Measurements from ENCODE around the gene ZEB1.

ZEB1 gene

GRCh38 chr10:31288962-31289361 lies 30.1 kb upstream of the ZEB1 start:
- Histone ChIP-seq H3K9me3 (ENCODE audit: control insufficient read depth, insufficient read depth, low read length) (no peaks in the 10 kb centered on the region), H3F3A (ENCODE audit: control insufficient read depth, insufficient read depth) (no peaks in the 10 kb centered on the region), H3K27ac (ENCODE audit: low read depth, low read length) (no peak overlapping the region), H4K20me1 (ENCODE audit: control insufficient read depth, insufficient read depth, low read depth, low read length) (no peaks in the 10 kb centered on the region), H3K9me2 (replicated peaks; ENCODE audit: control insufficient read depth, low read length) (no peaks in the 10 kb centered on the region), H3K36me3 (ENCODE audit: control insufficient read depth, low read length) (no peaks in the 10 kb centered on the region), H3K27me3 (ENCODE audit: control insufficient read depth, low read length) (no peaks in the 10 kb centered on the region), H3K4me1 (ENCODE audit: control insufficient read depth, low read length) (no peaks in the 10 kb centered on the region), H3K4me2 (ENCODE audit: low read length) (no peak overlapping the region), H3K79me2 (ENCODE audit: control insufficient read depth, low read length) (no peaks in the 10 kb centered on the region), H3K4me3 (ENCODE audit: low read length) (no peak overlapping the region)
- TF ChIP-seq CTCF (IDR thresholded peaks at IDR 0.05; ENCODE audit: low read depth, low read length, poor library complexity, severe bottlenecking) = no peak
- no peak for TF ChIP-seq EZH2phosphoT487 (IDR thresholded peaks at IDR 0.05; ENCODE audit: borderline replicate concordance, low read length)

GRCh38 chr10:31290386-31290785 lies 28.6 kb upstream of the ZEB1 start:
- H3K9me3 ChIP-seq (ENCODE audit: control insufficient read depth, insufficient read depth, low read length) = no peaks in the 10 kb centered on the region
- H3K27me3 ChIP-seq (ENCODE audit: control insufficient read depth, low read length) = no peaks in the 10 kb centered on the region
- H3K27ac ChIP-seq (ENCODE audit: low read depth, low read length) = no peak overlapping the region
- no peaks in the 10 kb centered on the region for H4K20me1 ChIP-seq (ENCODE audit: control insufficient read depth, insufficient read depth, low read depth, low read length)
- no peaks in the 10 kb centered on the region for H3F3A ChIP-seq (ENCODE audit: control insufficient read depth, insufficient read depth)
- H3K36me3 ChIP-seq (ENCODE audit: control insufficient read depth, low read length) = no peaks in the 10 kb centered on the region
- TF ChIP-seq CTCF (IDR thresholded peaks at IDR 0.05; ENCODE audit: low read depth, low read length, poor library complexity, severe bottlenecking) = no peak
- no peak for TF ChIP-seq EZH2phosphoT487 (IDR thresholded peaks at IDR 0.05; ENCODE audit: borderline replicate concordance, low read length)
- H3K9me2 ChIP-seq (replicated peaks; ENCODE audit: control insufficient read depth, low read length) = no peaks in the 10 kb centered on the region
- no peak overlapping the region for H3K4me3 ChIP-seq (ENCODE audit: low read length)
- no peaks in the 10 kb centered on the region for H3K79me2 ChIP-seq (ENCODE audit: control insufficient read depth, low read length)
- no peaks in the 10 kb centered on the region for H3K4me1 ChIP-seq (ENCODE audit: control insufficient read depth, low read length)
- no peak overlapping the region for H3K4me2 ChIP-seq (ENCODE audit: low read length)

GRCh38 chr10:31291123-31291522 lies 27.9 kb upstream of the ZEB1 start:
- no peaks in the 10 kb centered on the region for H3K9me2 ChIP-seq (replicated peaks; ENCODE audit: control insufficient read depth, low read length)
- H3K4me3 ChIP-seq (ENCODE audit: low read length) = no peak overlapping the region
- no peak overlapping the region for H3K27ac ChIP-seq (ENCODE audit: low read depth, low read length)
- no peaks in the 10 kb centered on the region for H3K27me3 ChIP-seq (ENCODE audit: control insufficient read depth, low read length)
- H3F3A ChIP-seq (ENCODE audit: control insufficient read depth, insufficient read depth) = no peaks in the 10 kb centered on the region
- no peaks in the 10 kb centered on the region for H3K9me3 ChIP-seq (ENCODE audit: control insufficient read depth, insufficient read depth, low read length)
- no peaks in the 10 kb centered on the region for H4K20me1 ChIP-seq (ENCODE audit: control insufficient read depth, insufficient read depth, low read depth, low read length)
- H3K36me3 ChIP-seq (ENCODE audit: control insufficient read depth, low read length) = no peaks in the 10 kb centered on the region
- no peaks in the 10 kb centered on the region for H3K79me2 ChIP-seq (ENCODE audit: control insufficient read depth, low read length)
- no peaks in the 10 kb centered on the region for H3K4me1 ChIP-seq (ENCODE audit: control insufficient read depth, low read length)
- no peak overlapping the region for H3K4me2 ChIP-seq (ENCODE audit: low read length)
- TF ChIP-seq EZH2phosphoT487 (IDR thresholded peaks at IDR 0.05; ENCODE audit: borderline replicate concordance, low read length) = no peak
- TF ChIP-seq CTCF (IDR thresholded peaks at IDR 0.05; ENCODE audit: low read depth, low read length, poor library complexity, severe bottlenecking) = no peak

GRCh38 chr10:31294558-31294957 lies 24.5 kb upstream of the ZEB1 start:
- no peak overlapping the region for H3K4me3 ChIP-seq (ENCODE audit: low read length)
- no peaks in the 10 kb centered on the region for H3K79me2 ChIP-seq (ENCODE audit: control insufficient read depth, low read length)
- H4K20me1 ChIP-seq (ENCODE audit: control insufficient read depth, insufficient read depth, low read depth, low read length) = no peaks in the 10 kb centered on the region
- H3K27ac ChIP-seq (ENCODE audit: low read depth, low read length) = no peak overlapping the region
- no peaks in the 10 kb centered on the region for H3F3A ChIP-seq (ENCODE audit: control insufficient read depth, insufficient read depth)
- no peaks in the 10 kb centered on the region for H3K9me3 ChIP-seq (ENCODE audit: control insufficient read depth, insufficient read depth, low read length)
- TF ChIP-seq EZH2phosphoT487 (IDR thresholded peaks at IDR 0.05; ENCODE audit: borderline replicate concordance, low read length) (no peak), CTCF (IDR thresholded peaks at IDR 0.05; ENCODE audit: low read depth, low read length, poor library complexity, severe bottlenecking) (no peak)
- no peak overlapping the region for H3K4me2 ChIP-seq (ENCODE audit: low read length)
- H3K9me2 ChIP-seq (replicated peaks; ENCODE audit: control insufficient read depth, low read length) = no peaks in the 10 kb centered on the region
- H3K4me1 ChIP-seq (ENCODE audit: control insufficient read depth, low read length) = no peaks in the 10 kb centered on the region
- no peaks in the 10 kb centered on the region for H3K36me3 ChIP-seq (ENCODE audit: control insufficient read depth, low read length)
- H3K27me3 ChIP-seq (ENCODE audit: control insufficient read depth, low read length) = no peaks in the 10 kb centered on the region

All from DOHH2 (cell line).